HG03064 (cell line): ENCODE data around the gene ITIH2.
"Not testable (repeated sequence)": the region's sequence is repeated elsewhere in the genome, so short reads cannot be mapped to it uniquely, and the experiment has no call there.

Experiments used
- ATAC-seq: cut with Tn5 transposase; IDR thresholded peaks from one replicate; pipeline ENCODE4 v1.9.1; 2021; ENCODE audit warnings: low read depth; ENCODE audit not compliant: unreplicated experiment

The ITIH2 gene

GRCh38 chr10:7703140-7703539 is at the start of gene ITIH2:
TSS of gene ITIH2 (plus strand) at chr10:7703316. CDS start at chr10:7703435, 119 bp downstream.
- no peak for ATAC-seq

GRCh38 chr10:7657079-7657478 is 46.0 kb upstream of the ITIH2 start:
- not testable (repeated sequence) for ATAC-seq

- no peak for ATAC-seq
These were observed 45.6 kb upstream of the ITIH2 start for GRCh38 chr10:7657552-7657951.

GRCh38 chr10:7659560-7659959 is 43.6 kb upstream of the ITIH2 start:
- ATAC-seq = no peak

- ATAC-seq = no peak
These were observed 40.6 kb upstream of the ITIH2 start for GRCh38 chr10:7662522-7662921.

- ATAC-seq = no peak
These were observed 38.4 kb upstream of the ITIH2 start for GRCh38 chr10:7664707-7665106.

- no peak for ATAC-seq
These were observed 37.3 kb upstream of the ITIH2 start for GRCh38 chr10:7665767-7666166.

GRCh38 chr10:7666253-7667023 is 36.7 kb upstream of the ITIH2 start, which contains the start of gene ITIH5:
TSS of gene ITIH5 (minus strand) at chr10:7666966. CDS start at chr10:7666892, 74 bp downstream.
- no peak for ATAC-seq

GRCh38 chr10:7667262-7668141 is 35.6 kb upstream of the ITIH2 start:
- ATAC-seq = no peak

- no peak for ATAC-seq
These were observed 33.0 kb upstream of the ITIH2 start for GRCh38 chr10:7670157-7670556.

GRCh38 chr10:7672341-7673134 is 30.6 kb upstream of the ITIH2 start:
- no peak for ATAC-seq

- ATAC-seq = no peak
These were observed 23.9 kb upstream of the ITIH2 start for GRCh38 chr10:7679256-7679655.

- not testable (repeated sequence) for ATAC-seq
These were observed 23.0 kb upstream of the ITIH2 start for GRCh38 chr10:7680078-7680477.

- no peak for ATAC-seq
These were observed 16.6 kb upstream of the ITIH2 start for GRCh38 chr10:7686351-7687171.

GRCh38 chr10:7687228-7687907 is 15.7 kb upstream of the ITIH2 start:
- no peak for ATAC-seq

GRCh38 chr10:7689591-7689990 is 13.5 kb upstream of the ITIH2 start:
- no peak for ATAC-seq

GRCh38 chr10:7690885-7691597 is 12.1 kb upstream of the ITIH2 start:
- ATAC-seq = not testable (repeated sequence)

- not testable (repeated sequence) for ATAC-seq
These were observed 10.7 kb upstream of the ITIH2 start for GRCh38 chr10:7692368-7692767.

GRCh38 chr10:7693194-7693593 is 9.9 kb upstream of the ITIH2 start:
- not testable (repeated sequence) for ATAC-seq
